K562 (cell line): Measurements from ENCODE around the gene FEN1. TPM values are rescaled to one million over a fixed set of nuclear protein-coding genes. Genes with fewer than 3 reads are reported as not detected.

Experiments used
- ATAC-seq: fragments of 200-7000 bp; cut with Tn5 transposase; 3 replicates; pipeline ENCODE4 v1.9.1; 2020; ENCODE audit warnings: moderate library complexity
- BruUV-seq: library from RNA; stranded (reverse); fragments of 400-500 nt; replicated peaks from 2 replicates; lab custom pipeline; 2021; lab: Mats Ljungman, UMichigan
- CTCF ChIA-PET: fragments of 300-600 bp; formaldehyde crosslinking; extraction: SDS; loops from one replicate; lab custom pipeline; 2021; ENCODE audit warnings: low intra/inter-chr PET ratio; lab: Yijun Ruan, JAX
- POLR2A ChIA-PET: fragments of 300-600, 350-650 bp; sonication (Branson Sonifier 250); formaldehyde crosslinking; extraction: SDS; loops from one replicate; lab custom pipeline; 2021; ENCODE audit warnings: antibody characterized with exemption, inconsistent platforms; lab: Yijun Ruan, JAX
- DNase-seq, 4 experiments: peaks; one replicate each; pipeline versions ENCODE4 v3.0.0 to v3.0.0-alpha.2; 2011 to 2018; ENCODE audit warnings: low spot score in 3 of 4, mixed read lengths in 3 of 4; ENCODE audit errors: extremely low read depth in 1 of 4
- FAIRE-seq: peaks from 2 replicates; lab custom pipeline; 2011; peaks lifted over from hg19 to GRCh38; lab: Jason Lieb, UNC
- H2AFZ ChIP-seq: 2 replicates; pipeline ENCODE4 v1.6.0; 2011; ENCODE audit warnings: low read depth, low read length, control low read depth, inconsistent platforms
- H3K27ac ChIP-seq: fragments of 200-600 bp; 3 replicates; pipeline ENCODE4 v1.8.0; 2011; ENCODE audit warnings: low read depth, mild to moderate bottlenecking, control low read depth, inconsistent platforms, low read length, moderate library complexity, mixed read lengths; ENCODE audit errors: extremely low read depth
- H3K27me3 ChIP-seq, 2 experiments: fragments of 300-600 bp in 1 of 2; 2 replicates in 1 of 2; 3 replicates in 1 of 2; pipeline versions ENCODE4 v1.6.0 to v1.8.0; 2011; ENCODE audit warnings: inconsistent platforms in 2 of 2, low read length in 2 of 2, mild to moderate bottlenecking in 1 of 2, mixed read lengths in 1 of 2, moderate library complexity in 1 of 2; ENCODE audit not compliant: control insufficient read depth in 2 of 2, insufficient read depth in 2 of 2
- H3K36me3 ChIP-seq: fragments of 300-600 bp; 3 replicates; pipeline ENCODE4 v1.8.0; 2011; ENCODE audit warnings: mild to moderate bottlenecking, low read length, inconsistent platforms; ENCODE audit not compliant: control insufficient read depth, insufficient read depth
- H3K4me1 ChIP-seq, 2 experiments: fragments of 200-600 bp in 1 of 2; replicated peaks in 1 of 2; 2 replicates in 1 of 2; 3 replicates in 1 of 2; pipeline versions ENCODE4 v1.5.1 to v1.8.0; 2011; ENCODE audit warnings: inconsistent platforms in 2 of 2, low read length in 2 of 2, mild to moderate bottlenecking in 1 of 2, mixed read lengths in 1 of 2, moderate library complexity in 1 of 2; ENCODE audit not compliant: control insufficient read depth in 2 of 2, insufficient read depth in 2 of 2
- H3K4me2 ChIP-seq: 2 replicates; pipeline ENCODE4 v1.6.1; 2011; ENCODE audit warnings: low read length, control low read depth, inconsistent platforms, mixed read lengths; ENCODE audit not compliant: insufficient read depth
- H3K4me3 ChIP-seq: fragments of 200-600 bp; sonication (generic), shearing (Covaris generic); 2 replicates; pipeline ENCODE4 v1.5.1; 2016; ENCODE audit warnings: control low read depth, inconsistent platforms
- H3K79me2 ChIP-seq: fragments of 200-600 bp; 3 replicates; pipeline ENCODE4 v1.8.0; 2011; ENCODE audit warnings: low read length, inconsistent platforms; ENCODE audit not compliant: control insufficient read depth, insufficient read depth
- H3K9ac ChIP-seq, 2 experiments: 2 replicates each; pipeline versions ENCODE4 v1.6.0 to v1.6.1; 2011; ENCODE audit warnings: low read depth in 2 of 2, low read length in 2 of 2, control low read depth in 1 of 2, inconsistent platforms in 1 of 2, mild to moderate bottlenecking in 1 of 2, mixed read lengths in 1 of 2; ENCODE audit not compliant: insufficient read depth in 1 of 2
- H3K9me1 ChIP-seq: one replicate; pipeline ENCODE4 v1.6.0; 2011; ENCODE audit warnings: inconsistent platforms, mild to moderate bottlenecking, low read length, moderate library complexity; ENCODE audit not compliant: control insufficient read depth, insufficient read depth
- H3K9me3 ChIP-seq: replicated peaks from 2 replicates; pipeline ENCODE4 v1.5.1; 2011; ENCODE audit warnings: low read depth, low read length, inconsistent platforms; ENCODE audit not compliant: control insufficient read depth, insufficient read depth
- H4K20me1 ChIP-seq: replicated peaks from 2 replicates; pipeline ENCODE4 v1.6.1; 2011; ENCODE audit warnings: low read length, inconsistent platforms, mixed read lengths; ENCODE audit not compliant: control insufficient read depth, insufficient read depth
- POLR2G ChIP-seq: fragments of 200-400 bp; formaldehyde crosslinking; IDR thresholded peaks from 2 replicates; pipeline ENCODE4 v1.6.1; 2017; ENCODE audit warnings: low read depth, mild to moderate bottlenecking, antibody characterized with exemption, low read length, moderate library complexity
- TAF1 ChIP-seq: IDR thresholded peaks from 2 replicates; pipeline ENCODE4 v1.6.1; 2011; ENCODE audit warnings: mild to moderate bottlenecking, low read length, moderate library complexity; ENCODE audit not compliant: insufficient read depth, control insufficient read depth, severe bottlenecking; ENCODE audit errors: extremely low read depth
- ZNF316 ChIP-seq: fragments of 450-650 bp; IDR thresholded peaks from 2 replicates; pipeline ENCODE4 v1.6.1; 2016
- ZNF436 ChIP-seq: fragments of 250-450, 450-650 bp; sonication (Bioruptor Pico); formaldehyde crosslinking; IDR thresholded peaks from 2 replicates; pipeline ENCODE4 v1.7.0; 2020; ENCODE audit warnings: mild to moderate bottlenecking
- WGBS: fragments of 100-300 bp; shearing (Covaris generic); methylation state at CpG from one replicate; pipeline ENCODE4 v1.1.6; 2016; ENCODE audit warnings: low coverage, mixed read lengths; ENCODE audit not compliant: insufficient coverage; ENCODE audit errors: missing lambda C conversion rate; 5-methylcytosine and 5-hydroxymethylcytosine counted together
- in situ Hi-C: fragments of 300-500 bp; cut with MboI; formaldehyde crosslinking; loops from 4 replicates; pipeline ENCODE4 v1.15.0; 2018; ENCODE audit warnings: inconsistent platforms, mixed read lengths
- intact Hi-C: fragments of 100-400 bp; cut with micrococcal nuclease; formaldehyde crosslinking; loops from 2 replicates; pipeline ENCODE4 v1.14.2; 2022
- polyA plus RNA-seq, 8 experiments: library from polyadenylated mRNA; depleted of rRNA in 4 of 8; stranded (reverse) in 5 of 8; unstranded in 3 of 8; fragments of >200 nt; fragmentation: Nextera tagmentation in 2 of 8; fragmentation: Illumina TruSeq in 1 of 8; extraction: Ambion mirVana in 2 of 8; extraction: Trizol in 1 of 8; gene quantifications; 2 replicates each; pipeline versions ENCODE4 v1.2.1 to v1.2.3, GENCODE V29; 2011 to 2014; ENCODE audit warnings: inconsistent platforms in 1 of 8, missing spikeins in 1 of 8
- total RNA-seq, 7 experiments: library from RNA; depleted of rRNA in 6 of 7; stranded (reverse); fragments of >200 nt in 6 of 7; fragmentation: Illumina TruSeq in 2 of 7; extraction: Trizol in 2 of 7; gene quantifications; 2 replicates each; pipeline versions ENCODE4 v1.2.1 to v1.2.3, GENCODE V29; 2011 to 2021; ENCODE audit warnings: low replicate concordance in 1 of 7

The FEN1 gene
- total and polyA plus RNA-seq, 9 of the 15 experiments (the other 6 are each of a cell fraction or from before 2014, with no cell fraction given) = 58.1 to 156 (median 137) TPM

- Histone ChIP-seq H3K79me2 (no peaks in the 10 kb centered on the region), H4K20me1 (peaks cover under 1% of the 10 kb centered on the region; the same call in 1 of the 2 replicates), H3K9me1 (no peaks in the 10 kb centered on the region), H3K4me3 (no peak overlapping the region), H3K4me2 (no peak overlapping the region), H3K4me1 (peaks cover 0 to 45% of the 10 kb centered on the region in 2 experiments; a peak in 2 of 5 replicates), H3K27ac (no peak overlapping the region), H3K36me3 (peaks cover 30% of the 10 kb centered on the region; the same call in 2 of the 3 replicates), H3K27me3 (no peaks in the 10 kb centered on the region), H3K9me3 (no peaks in the 10 kb centered on the region), H3K9ac (no peak overlapping the region), H2AFZ (no peak overlapping the region)
- 84% methylated on average over 8 of the region's 11 CpGs for WGBS
- intact Hi-C loops (no loop called here), in situ Hi-C loops (no loop called here)
- TF ChIP-seq ZNF316 (no peak), ZNF436 (CRISPR knock-in tag) (no peak)
- ChIA-PET CTCF (no interaction called here), POLR2A (interaction anchor here (1.0 to 2.8 kb wide), 2 partner anchors 11 to 18 kb away, joined by 4 to 11 read pairs; no protein-coding TSS in a partner anchor)
- ATAC-seq (no peak), FAIRE-seq (no peak), DNase-seq (no peak)
- BruUV-seq = no TSS peak
These were observed 14.3 kb upstream of the FEN1 start for GRCh38 chr11:61778357-61778886.

GRCh38 chr11:61778920-61779650, 13.6 kb upstream of the FEN1 start:
- TF ChIP-seq POLR2G (peak; percentile 47), TAF1 (no peak)
- Histone ChIP-seq H3K9me1 (no peaks in the 10 kb centered on the region), H3K9me3 (no peaks in the 10 kb centered on the region), H3K4me2 (no peak overlapping the region), H3K4me1 (peaks cover 0 to 39% of the 10 kb centered on the region in 2 experiments; a peak in 2 of 5 replicates), H3K4me3 (no peak overlapping the region), H3K9ac (no peak overlapping the region; a peak in 1 of 4 replicates), H3K27me3 (no peaks in the 10 kb centered on the region), H3K36me3 (peaks cover 37% of the 10 kb centered on the region; the same call in 2 of the 3 replicates), H2AFZ (no peak overlapping the region), H3K27ac (no peak overlapping the region), H4K20me1 (peaks cover 6% of the 10 kb centered on the region; the same call in 1 of the 2 replicates), H3K79me2 (no peaks in the 10 kb centered on the region)
- ATAC-seq (no peak), FAIRE-seq (no peak), DNase-seq (no peak)
- no TSS peak for BruUV-seq
- intact Hi-C loops (no loop called here), in situ Hi-C loops (no loop called here)
- CTCF ChIA-PET = no interaction called here
- POLR2A ChIA-PET = interaction anchor here (0.6 to 2.8 kb wide), 4 partner anchors 11 to 353 kb away, joined by 4 to 21 read pairs (median 8); partner anchors contain the start of genes FEN1 and TMEM258
- 83% methylated on average over 18 of the region's 24 CpGs for WGBS
